ENCODE measurements around the gene GIT1. TPM values are rescaled to one million over a fixed set of nuclear protein-coding genes. Genes with fewer than 3 reads are reported as not detected.

The GIT1 gene
- total RNA-seq, 1 experiment from 2014 or later, result 24.2 TPM

GRCh38 chr17:29572691-29573557, 16.5 kb downstream of the GIT1 start:
- no peak overlapping the region for H3K4me2 ChIP-seq (ENCODE audit: low read length)
- no TSS peak for BruUV-seq (replicated peaks)
- H3F3A ChIP-seq (ENCODE audit: low read length, unreplicated experiment), result no peaks in the 10 kb centered on the region
- H3K27me3 ChIP-seq (ENCODE audit: low read length), result no peaks in the 10 kb centered on the region
- H3K9me2 ChIP-seq (replicated peaks; ENCODE audit: low read length), result no peaks in the 10 kb centered on the region
- no peak for DNase-seq
- H3K9me3 ChIP-seq (ENCODE audit: low read length), result no peaks in the 10 kb centered on the region
- H3K36me3 ChIP-seq (ENCODE audit: low read depth, low read length), result no peaks in the 10 kb centered on the region
- TF ChIP-seq CTCF (conservative IDR thresholded peaks at IDR 0.05; ENCODE audit: low read depth, low read length), result no peak
- no peak for TF ChIP-seq EZH2 (IDR thresholded peaks at IDR 0.05; ENCODE audit: low read length, unreplicated experiment)
- no peak for TF ChIP-seq EZH2phosphoT487 (IDR thresholded peaks at IDR 0.05; ENCODE audit: borderline replicate concordance, low read length)
- no peak overlapping the region for H3K4me3 ChIP-seq (ENCODE audit: low read length)
- H3K4me1 ChIP-seq (ENCODE audit: insufficient read depth, low read length), result peaks cover 7% of the 10 kb centered on the region; the same call in 1 of the 2 replicates
- H3K9ac ChIP-seq (ENCODE audit: low read length), result no peak overlapping the region
- ChIA-PET POLR2A (ENCODE audit: unreplicated experiment) (no interaction called here), CTCF (no interaction called here)
- no peaks in the 10 kb centered on the region for H3K79me2 ChIP-seq (ENCODE audit: low read length)
- ATAC-seq, result no peak
- H2AFZ ChIP-seq (ENCODE audit: low read length), result no peak overlapping the region
- intact Hi-C loops (cut with micrococcal nuclease), result no loop called here
- no peaks in the 10 kb centered on the region for H4K20me1 ChIP-seq (ENCODE audit: low read length)
- no peak overlapping the region for H3K27ac ChIP-seq (ENCODE audit: low read length)

GRCh38 chr17:29571883-29572681, 17.4 kb downstream of the GIT1 start:
- TF ChIP-seq EZH2phosphoT487 (IDR thresholded peaks at IDR 0.05; ENCODE audit: borderline replicate concordance, low read length) (no peak), CTCF (conservative IDR thresholded peaks at IDR 0.05; ENCODE audit: low read depth, low read length) (no peak)
- ATAC-seq (no peak), DNase-seq (no peak)
- H3K9me2 ChIP-seq (replicated peaks; ENCODE audit: low read length), result no peaks in the 10 kb centered on the region
- ChIA-PET CTCF (no interaction called here), POLR2A (ENCODE audit: unreplicated experiment) (no interaction called here)
- H3K4me1 ChIP-seq (ENCODE audit: insufficient read depth, low read length), result peaks cover 7% of the 10 kb centered on the region; the same call in 1 of the 2 replicates
- no peaks in the 10 kb centered on the region for H4K20me1 ChIP-seq (ENCODE audit: low read length)
- no peak overlapping the region for H3K27ac ChIP-seq (ENCODE audit: low read length)
- no TSS peak for BruUV-seq (replicated peaks)
- H3F3A ChIP-seq (ENCODE audit: low read length, unreplicated experiment), result no peaks in the 10 kb centered on the region
- no peak overlapping the region for H3K9ac ChIP-seq (ENCODE audit: low read length)
- no peak overlapping the region for H3K4me2 ChIP-seq (ENCODE audit: low read length)
- H3K79me2 ChIP-seq (ENCODE audit: low read length), result no peaks in the 10 kb centered on the region
- H2AFZ ChIP-seq (ENCODE audit: low read length), result no peak overlapping the region
- H3K36me3 ChIP-seq (ENCODE audit: low read depth, low read length), result no peaks in the 10 kb centered on the region
- no peaks in the 10 kb centered on the region for H3K27me3 ChIP-seq (ENCODE audit: low read length)
- H3K4me3 ChIP-seq (ENCODE audit: low read length), result no peak overlapping the region
- intact Hi-C loops (cut with micrococcal nuclease), result no loop called here
- no peaks in the 10 kb centered on the region for H3K9me3 ChIP-seq (ENCODE audit: low read length)
